HG03565 (cell line): ENCODE results near the gene DNASE2B.

Experiments used
- ATAC-seq: cut with Tn5 transposase; IDR thresholded peaks from one replicate; pipeline ENCODE4 v1.9.1; 2021; ENCODE audit warnings: mild to moderate bottlenecking, moderate library complexity; ENCODE audit not compliant: unreplicated experiment

The DNASE2B gene

GRCh38 chr1:84373436-84374141 lies 24.7 kb upstream of the DNASE2B start:
- no peak for ATAC-seq

- no peak for ATAC-seq
Observed at GRCh38 chr1:84374991-84375696, 23.1 kb upstream of the DNASE2B start.

- no peak for ATAC-seq
Observed at GRCh38 chr1:84376000-84376910, 22.0 kb upstream of the DNASE2B start.

GRCh38 chr1:84377480-84378095 lies 20.7 kb upstream of the DNASE2B start:
- no peak for ATAC-seq

GRCh38 chr1:84379138-84379916 lies 19.0 kb upstream of the DNASE2B start:
- ATAC-seq = no peak

- ATAC-seq = no peak
Observed at GRCh38 chr1:84379917-84380180, 18.4 kb upstream of the DNASE2B start.

- no peak for ATAC-seq
Observed at GRCh38 chr1:84382127-84382526, 16.2 kb upstream of the DNASE2B start.

GRCh38 chr1:84385347-84385746 lies 12.9 kb upstream of the DNASE2B start:
- ATAC-seq = no peak

- no peak for ATAC-seq
Observed at GRCh38 chr1:84386716-84387479, 11.4 kb upstream of the DNASE2B start.

- ATAC-seq = no peak
Observed at GRCh38 chr1:84387480-84388163, 10.7 kb upstream of the DNASE2B start.

- no peak for ATAC-seq
Observed at GRCh38 chr1:84390226-84390625, 8.1 kb upstream of the DNASE2B start.

- ATAC-seq = no peak
Observed at GRCh38 chr1:84401156-84401555, 2.9 kb downstream of the DNASE2B start.

GRCh38 chr1:84402060-84402459 lies 3.8 kb downstream of the DNASE2B start:
- no peak for ATAC-seq

GRCh38 chr1:84402501-84402900 lies 4.2 kb downstream of the DNASE2B start:
- ATAC-seq = no peak

- no peak for ATAC-seq
Observed at GRCh38 chr1:84403347-84403746, 5.1 kb downstream of the DNASE2B start.

GRCh38 chr1:84406346-84406861 lies 8.1 kb downstream of the DNASE2B start:
- ATAC-seq = no peak

GRCh38 chr1:84407524-84407923 lies 9.2 kb downstream of the DNASE2B start:
- no peak for ATAC-seq

- ATAC-seq = no peak
Observed at GRCh38 chr1:84407958-84408422, 9.7 kb downstream of the DNASE2B start.

GRCh38 chr1:84409888-84410287 lies 11.6 kb downstream of the DNASE2B start:
- ATAC-seq = no peak
